GM12864 (cell line): Measurements from ENCODE around the gene ANKRD28.
"Not testable (repeated sequence)": the region's sequence is repeated elsewhere in the genome, so short reads cannot be mapped to it uniquely, and the experiment has no call there.

Experiments
- DNase-seq: peaks from one replicate; pipeline ENCODE4 v3.0.0-alpha.2; 2011; ENCODE audit warnings: low read depth
- H3K4me3 ChIP-seq: 2 replicates; pipeline ENCODE4 v1.5.1; 2011; ENCODE audit warnings: mild to moderate bottlenecking, low read depth, low read length, control low read depth
- CTCF ChIP-seq: IDR thresholded peaks from 2 replicates; pipeline ENCODE4 v1.5.1; 2011; ENCODE audit warnings: low read depth, mild to moderate bottlenecking, moderate library complexity, low read length, control low read depth, inconsistent platforms; ENCODE audit errors: missing control alignments

Gene ANKRD28

GRCh38 chr3:15778332-15778858, 19.4 kb downstream of the ANKRD28 start:
- no peak for DNase-seq
- H3K4me3 ChIP-seq = no peak overlapping the region
- TF ChIP-seq CTCF = no peak

- not testable (repeated sequence) for DNase-seq, H3K4me3 ChIP-seq
Measured at GRCh38 chr3:15774931-15775560, 22.7 kb downstream of the ANKRD28 start.

DNA sequence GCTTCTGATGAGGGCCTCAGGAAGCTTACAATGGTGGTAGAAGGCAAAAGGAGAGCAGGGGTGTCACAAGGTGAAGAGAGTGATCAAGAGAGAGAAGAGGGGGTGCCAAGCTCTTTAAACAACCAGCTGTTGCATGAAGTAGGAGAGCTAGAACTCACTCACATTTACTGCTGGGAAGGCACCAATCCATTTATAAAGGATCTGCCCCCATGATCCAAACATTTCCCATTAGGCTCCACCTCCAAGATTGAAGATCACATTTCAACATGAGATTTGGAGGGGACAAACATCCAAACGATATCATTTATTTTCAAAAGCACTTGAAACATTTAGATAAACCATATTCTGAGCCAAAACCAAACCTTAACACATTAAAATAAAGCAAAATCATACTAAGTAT, 26.3 kb downstream of the ANKRD28 start:
- no peak for TF ChIP-seq CTCF
- DNase-seq = no peak
- no peak overlapping the region for H3K4me3 ChIP-seq

GRCh38 chr3:15769256-15769915, 28.4 kb downstream of the ANKRD28 start:
- TF ChIP-seq CTCF = no peak
- H3K4me3 ChIP-seq = no peak overlapping the region
- DNase-seq = no peak

DNA sequence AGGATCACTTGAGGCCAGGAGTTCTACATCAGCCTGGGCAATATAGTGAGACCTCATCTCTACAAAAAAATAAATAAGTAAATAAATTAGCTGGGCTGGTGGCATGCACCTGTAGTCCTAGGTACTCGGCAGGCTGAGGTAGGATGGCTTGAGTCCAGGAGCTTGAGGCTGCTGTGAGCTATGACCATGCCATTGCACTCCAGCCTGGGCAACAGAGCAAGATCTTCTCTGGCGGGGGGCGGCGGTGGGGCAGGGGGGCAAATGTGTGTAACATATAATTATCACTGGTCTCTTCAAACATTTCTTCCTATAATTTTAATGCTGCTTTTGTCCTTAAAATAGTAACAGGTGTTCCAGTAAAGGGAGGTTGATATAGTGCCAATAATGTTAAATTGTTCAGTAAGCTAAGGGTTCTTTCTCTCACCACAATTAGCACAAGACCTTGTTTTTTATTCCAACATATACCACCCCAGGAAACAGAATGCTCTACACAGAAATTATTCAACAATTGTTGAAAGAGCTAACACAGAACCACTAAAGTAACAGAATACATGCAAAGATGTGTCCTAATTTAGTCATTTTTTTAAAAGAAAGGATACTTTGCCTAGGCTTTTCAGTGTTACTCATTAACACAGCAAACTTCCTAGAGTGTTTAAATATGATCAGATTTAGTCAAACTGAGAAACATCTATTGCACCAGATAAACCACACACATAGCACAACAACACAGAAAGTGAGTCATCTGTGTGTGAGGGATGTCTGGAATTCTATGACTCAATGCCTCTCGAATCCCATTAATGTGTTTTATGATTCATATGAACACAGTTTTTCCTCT, 29.1 kb downstream of the ANKRD28 start:
- TF ChIP-seq CTCF = no peak
- DNase-seq = no peak
- H3K4me3 ChIP-seq = no peak overlapping the region

DNA sequence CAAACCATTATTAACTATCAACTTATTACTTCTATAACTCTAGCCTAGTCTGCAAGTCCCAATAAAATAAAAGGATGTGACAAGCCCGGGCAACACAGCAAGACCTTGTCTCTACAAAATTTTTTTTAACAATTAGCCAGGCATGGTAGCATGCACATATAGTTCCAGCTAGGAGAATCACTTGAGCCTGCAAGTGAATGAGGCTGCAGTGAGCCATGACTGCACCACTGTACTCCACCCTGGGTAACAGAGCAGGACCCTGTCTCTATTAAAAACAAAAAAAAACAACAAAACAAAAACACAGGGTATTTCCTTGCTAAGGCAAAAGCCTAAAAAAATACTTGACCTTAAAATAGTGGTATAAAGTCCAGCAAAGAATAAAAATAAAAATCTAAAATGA, 31.4 kb downstream of the ANKRD28 start:
- no peak for DNase-seq
- TF ChIP-seq CTCF = no peak
- H3K4me3 ChIP-seq = no peak overlapping the region

DNA sequence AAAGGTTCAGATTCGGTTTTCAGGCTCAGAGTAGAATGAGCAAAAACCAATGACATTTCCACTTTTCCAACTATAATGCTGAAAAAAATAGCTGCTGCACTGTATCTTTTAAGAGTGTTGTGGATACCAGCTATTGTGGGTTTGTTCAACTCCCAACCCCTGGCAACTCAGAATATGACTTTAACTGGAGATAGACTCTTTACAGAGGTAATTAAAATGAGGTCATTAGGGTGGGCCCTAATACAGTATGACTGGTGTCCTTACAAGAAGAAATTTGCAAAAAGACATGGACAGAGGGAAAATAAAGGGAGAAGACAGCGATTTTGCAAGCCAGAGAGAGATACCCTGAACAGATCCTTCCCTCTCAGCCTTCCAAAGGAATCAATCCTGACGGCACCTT, 39.5 kb downstream of the ANKRD28 start:
- no peak for DNase-seq
- no peak overlapping the region for H3K4me3 ChIP-seq
- TF ChIP-seq CTCF = no peak
